Tibial artery (tissue), 4 donors: Measurements from ENCODE around the gene ALS2.

ENCODE experiments used
- DNase-seq, 2 donors: peaks; one replicate each; pipeline ENCODE4 v3.0.0-alpha.2; 2019
- H3K27ac ChIP-seq, 2 donors: fragments of 200-600 bp; sonication (generic) in 1 of 2; 1 replicate in 1 of 2; 2 replicates in 1 of 2; pipeline ENCODE4 v1.5.1; 2018 to 2019; ENCODE audit warnings: mild to moderate bottlenecking in 1 of 2
- H3K27me3 ChIP-seq, 2 donors: fragments of 200-600 bp; sonication (generic) in 1 of 2; one replicate each; pipeline versions ENCODE4 v1.5.1 to v1.6.0; 2016 to 2019
- H3K36me3 ChIP-seq, 3 donors: fragments of 200-600 bp; sonication (generic) in 2 of 3; one replicate each; pipeline ENCODE4 v1.5.1; 2016 to 2019; ENCODE audit warnings: mild to moderate bottlenecking in 2 of 3
- H3K4me1 ChIP-seq, 4 donors: fragments of 200-600 bp; sonication (generic) in 2 of 4; 1 replicate in 3 of 4; 2 replicates in 1 of 4; pipeline ENCODE4 v1.5.1; 2016 to 2019
- H3K4me3 ChIP-seq, 2 donors: fragments of 200-600 bp; sonication (generic) in 1 of 2; 1 replicate in 1 of 2; 2 replicates in 1 of 2; pipeline ENCODE4 v1.5.1; 2018 to 2019; ENCODE audit warnings: mild to moderate bottlenecking in 2 of 2
- H3K9me3 ChIP-seq, 3 donors: fragments of 200-600 bp; sonication (generic) in 1 of 3; one replicate each; pipeline ENCODE4 v1.5.1; 2016 to 2019
- intact Hi-C: fragments of 100-400 bp; cut with DNase I; formaldehyde crosslinking; loops from one replicate; pipeline ENCODE4 v1.15.0; 2023; ENCODE audit warnings: low total_unique reads
- TF ChIP-seq, protein P1 (sequence below), 2 experiments: fragments of 200-600 bp in 1 of 2; fragments of 450-650 bp in 1 of 2; IDR thresholded peaks; one replicate each; pipeline ENCODE4 v1.5.1; 2017 to 2019; ENCODE audit warnings: antibody characterized with exemption in 2 of 2, mild to moderate bottlenecking in 1 of 2, moderate library complexity in 1 of 2

ALS2 gene

DNA sequence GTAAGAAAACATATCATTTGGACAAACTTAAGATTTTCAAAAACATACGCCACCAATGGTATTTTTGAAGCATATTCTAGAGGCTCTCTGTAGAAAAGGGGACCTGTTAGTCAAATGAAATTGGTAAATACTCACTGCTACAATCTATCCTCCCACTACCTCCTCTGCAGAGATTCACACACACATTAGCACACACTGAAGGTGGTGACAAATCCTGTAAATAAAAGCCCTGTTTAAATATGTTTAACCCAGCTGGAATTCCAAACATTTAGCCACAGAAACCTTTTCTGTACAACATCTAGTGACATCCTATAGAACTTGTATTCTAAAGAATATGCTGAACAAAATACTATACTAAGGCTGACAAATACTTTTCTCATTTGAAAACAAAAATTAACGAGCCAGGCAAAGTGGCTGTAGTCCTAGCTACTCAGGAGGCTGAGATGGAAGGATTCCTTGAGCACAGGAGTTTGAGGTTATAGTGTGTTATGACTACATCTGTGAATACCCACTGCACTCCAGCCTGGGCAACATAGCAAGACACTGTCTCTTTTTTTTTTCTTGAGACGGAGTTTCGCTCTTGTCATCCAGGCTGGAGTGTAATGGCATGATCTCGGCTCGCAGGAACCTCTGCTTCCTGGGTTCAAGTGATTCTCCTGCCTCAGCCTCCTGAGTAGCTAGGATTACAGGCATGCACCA is 25.9 kb downstream of the ALS2 start:
- H3K9me3 ChIP-seq, result no peaks in the 10 kb centered on the region
- no peaks in the 10 kb centered on the region for H3K4me1 ChIP-seq
- intact Hi-C loops, result no loop called here
- no peak overlapping the region for H3K4me3 ChIP-seq
- H3K36me3 ChIP-seq, result peaks cover 16 to 37% (median 33%) of the 10 kb centered on the region in 3 donors
- H3K27me3 ChIP-seq, result no peaks in the 10 kb centered on the region
- DNase-seq, result no peak
- H3K27ac ChIP-seq, result no peak overlapping the region
- TF ChIP-seq, protein P1, sequence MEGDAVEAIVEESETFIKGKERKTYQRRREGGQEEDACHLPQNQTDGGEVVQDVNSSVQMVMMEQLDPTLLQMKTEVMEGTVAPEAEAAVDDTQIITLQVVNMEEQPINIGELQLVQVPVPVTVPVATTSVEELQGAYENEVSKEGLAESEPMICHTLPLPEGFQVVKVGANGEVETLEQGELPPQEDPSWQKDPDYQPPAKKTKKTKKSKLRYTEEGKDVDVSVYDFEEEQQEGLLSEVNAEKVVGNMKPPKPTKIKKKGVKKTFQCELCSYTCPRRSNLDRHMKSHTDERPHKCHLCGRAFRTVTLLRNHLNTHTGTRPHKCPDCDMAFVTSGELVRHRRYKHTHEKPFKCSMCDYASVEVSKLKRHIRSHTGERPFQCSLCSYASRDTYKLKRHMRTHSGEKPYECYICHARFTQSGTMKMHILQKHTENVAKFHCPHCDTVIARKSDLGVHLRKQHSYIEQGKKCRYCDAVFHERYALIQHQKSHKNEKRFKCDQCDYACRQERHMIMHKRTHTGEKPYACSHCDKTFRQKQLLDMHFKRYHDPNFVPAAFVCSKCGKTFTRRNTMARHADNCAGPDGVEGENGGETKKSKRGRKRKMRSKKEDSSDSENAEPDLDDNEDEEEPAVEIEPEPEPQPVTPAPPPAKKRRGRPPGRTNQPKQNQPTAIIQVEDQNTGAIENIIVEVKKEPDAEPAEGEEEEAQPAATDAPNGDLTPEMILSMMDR (IDR thresholded peaks at IDR 0.05), result no peak

DNA sequence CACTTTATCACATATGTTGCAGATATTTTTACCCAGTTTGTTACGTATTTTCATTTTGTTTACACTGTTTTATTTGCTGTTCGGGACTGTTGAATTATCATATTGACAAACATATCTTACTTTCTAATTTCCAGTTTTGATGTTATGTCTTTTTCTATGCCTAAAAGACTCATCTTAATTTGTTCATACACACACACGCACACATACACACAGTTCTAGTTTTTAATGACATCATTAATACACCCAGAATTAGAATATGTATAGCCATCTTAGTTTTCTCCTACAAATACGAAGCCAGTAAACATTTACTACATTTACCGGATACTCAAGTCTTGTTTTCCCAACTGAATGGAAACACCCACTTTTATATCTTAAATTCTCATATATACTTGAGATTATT is 29.2 kb downstream of the ALS2 start:
- TF ChIP-seq, protein P1 (IDR thresholded peaks at IDR 0.05), result no peak
- Histone ChIP-seq H3K9me3 (no peaks in the 10 kb centered on the region), H3K36me3 (peaks cover 25 to 46% (median 45%) of the 10 kb centered on the region in 3 donors), H3K27me3 (no peaks in the 10 kb centered on the region), H3K4me1 (no peaks in the 10 kb centered on the region), H3K27ac (no peak overlapping the region), H3K4me3 (no peak overlapping the region)
- intact Hi-C loops, result no loop called here
- DNase-seq, result no peak

DNA sequence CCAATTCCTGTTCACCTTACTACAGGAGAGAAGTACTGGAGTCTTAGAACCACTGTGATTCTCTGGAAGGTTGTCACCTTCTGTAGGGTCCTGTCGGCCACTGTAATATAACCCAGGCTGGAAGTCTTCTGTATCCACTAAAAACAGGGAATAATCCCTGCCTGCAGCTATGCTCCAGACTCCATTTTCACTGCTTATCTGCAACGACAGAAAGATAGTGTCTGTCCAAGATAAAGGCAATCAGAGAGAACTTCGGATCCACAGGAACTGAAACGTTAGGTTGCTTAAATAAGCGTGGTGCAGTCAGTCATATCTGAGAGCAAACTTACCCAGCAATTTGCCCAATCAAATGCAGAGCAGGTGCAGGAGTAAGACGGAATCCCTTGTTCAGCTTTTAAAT is 34.2 kb downstream of the ALS2 start:
- intact Hi-C loops, result no loop called here
- TF ChIP-seq, protein P1 (IDR thresholded peaks at IDR 0.05), result no peak
- no peaks in the 10 kb centered on the region for H3K27me3 ChIP-seq
- no peak overlapping the region for H3K27ac ChIP-seq
- H3K9me3 ChIP-seq, result no peaks in the 10 kb centered on the region
- peaks cover 49 to 70% (median 65%) of the 10 kb centered on the region in 3 donors for H3K36me3 ChIP-seq
- DNase-seq, result no peak
- no peak overlapping the region for H3K4me3 ChIP-seq
- no peaks in the 10 kb centered on the region for H3K4me1 ChIP-seq

DNA sequence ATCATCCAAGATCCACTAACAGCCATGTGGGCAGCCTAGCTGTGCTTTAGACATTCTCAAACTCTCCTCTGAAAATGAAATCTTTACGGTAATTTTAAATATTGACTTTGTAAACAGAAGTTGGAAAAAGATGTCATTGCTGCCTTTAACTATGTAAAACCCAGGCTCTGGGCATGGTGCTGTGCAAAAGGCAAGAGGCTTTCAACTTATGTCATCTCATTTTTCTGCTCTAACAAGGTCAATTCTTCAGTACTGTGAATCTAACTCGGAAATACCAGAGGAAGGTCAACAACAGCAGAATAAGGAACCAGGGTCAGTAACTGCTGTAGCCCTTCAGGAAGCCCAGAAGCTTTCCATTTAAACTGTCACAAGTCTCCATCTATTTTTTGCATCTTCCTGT is 45.2 kb downstream of the ALS2 start:
- no peak overlapping the region for H3K4me3 ChIP-seq
- no peaks in the 10 kb centered on the region for H3K27me3 ChIP-seq
- TF ChIP-seq, protein P1 (IDR thresholded peaks at IDR 0.05), result no peak
- peaks cover 61 to 70% (median 69%) of the 10 kb centered on the region in 3 donors for H3K36me3 ChIP-seq
- H3K27ac ChIP-seq, result no peak overlapping the region
- DNase-seq, result no peak
- intact Hi-C loops, result no loop called here
- H3K9me3 ChIP-seq, result no peaks in the 10 kb centered on the region
- H3K4me1 ChIP-seq, result peaks cover 0 to 5% (median 0%) of the 10 kb centered on the region in 4 donors

DNA sequence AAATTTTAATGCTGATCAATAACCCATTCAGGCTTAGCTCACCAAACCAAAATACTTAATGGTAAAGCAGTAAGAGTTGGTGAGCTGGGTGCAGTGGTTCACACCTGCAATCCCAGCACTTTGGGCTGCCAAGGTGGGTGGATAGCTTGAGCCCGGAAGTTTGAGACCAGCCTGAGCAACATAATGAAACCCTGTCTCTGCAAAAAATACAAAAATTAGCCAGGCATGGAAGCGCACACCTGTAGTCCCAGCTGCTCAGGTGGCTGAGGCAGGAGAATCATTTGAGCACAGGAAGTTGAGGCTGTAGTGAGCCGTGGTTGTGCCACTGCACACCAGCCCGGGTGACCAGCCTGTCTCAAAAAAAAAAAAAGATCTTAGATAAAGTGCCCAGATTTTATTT is 46.6 kb downstream of the ALS2 start:
- TF ChIP-seq, protein P1 (IDR thresholded peaks at IDR 0.05), result no peak
- no peaks in the 10 kb centered on the region for H3K27me3 ChIP-seq
- H3K4me3 ChIP-seq, result no peak overlapping the region
- H3K9me3 ChIP-seq, result no peaks in the 10 kb centered on the region
- no peak for DNase-seq
- no peak overlapping the region for H3K27ac ChIP-seq
- intact Hi-C loops, result no loop called here
- peaks cover 0 to 5% (median 0%) of the 10 kb centered on the region in 4 donors for H3K4me1 ChIP-seq
- H3K36me3 ChIP-seq, result peaks cover 59 to 72% (median 68%) of the 10 kb centered on the region in 3 donors
